WTC11 (cell line): ENCODE results near the gene SLC44A5. TPM values are rescaled to one million over a fixed set of nuclear protein-coding genes. Genes with fewer than 3 reads are reported as not detected.

Experiments used
- ATAC-seq: fragments of 200-7000 bp; cut with Tn5 transposase; 2 replicates; pipeline ENCODE4 v1.10.0; 2021; ENCODE audit warnings: mild to moderate bottlenecking, moderate library complexity
- CTCF ChIA-PET: fragments of 300-600 bp; sonication (Branson Sonifier 250); formaldehyde crosslinking; loops from one replicate; lab custom pipeline; 2021; ENCODE audit warnings: antibody characterized with exemption; lab: Charles Lee
- POLR2A ChIA-PET: fragments of 350-600 bp; sonication (Branson Sonifier 250); formaldehyde crosslinking; loops from one replicate; lab custom pipeline; 2021; ENCODE audit warnings: antibody characterized with exemption; lab: Charles Lee
- DNase-seq: peaks from one replicate; pipeline ENCODE4 v3.0.0; 2021; ENCODE audit warnings: low spot score
- H3K27ac Mint-ChIP-seq: 2 replicates; pipeline ENCODE4 v1.8.0; 2021; ENCODE audit warnings: mixed read lengths
- H3K27me3 Mint-ChIP-seq: 2 replicates; pipeline ENCODE4 v1.8.0; 2021; ENCODE audit warnings: low read depth, mild to moderate bottlenecking, moderate library complexity, mixed read lengths
- H3K36me3 Mint-ChIP-seq: 2 replicates; pipeline ENCODE4 v1.8.0; 2021; ENCODE audit warnings: mixed read lengths
- H3K4me1 Mint-ChIP-seq: 2 replicates; pipeline ENCODE4 v1.8.0; 2022; ENCODE audit warnings: mixed read lengths
- H3K4me3 Mint-ChIP-seq: 2 replicates; pipeline ENCODE4 v1.8.0; 2021; ENCODE audit warnings: mild to moderate bottlenecking, moderate library complexity, mixed read lengths
- H3K9me3 Mint-ChIP-seq: 2 replicates; pipeline ENCODE4 v1.8.0; 2021; ENCODE audit warnings: mixed read lengths
- ATF1 ChIP-seq: sonication (generic); formaldehyde crosslinking; IDR thresholded peaks from 2 replicates; pipeline ENCODE4 v1.8.1; 2023; ENCODE audit warnings: mild to moderate bottlenecking, moderate library complexity, missing genetic modification reagents
- CBFB ChIP-seq: sonication (generic); formaldehyde crosslinking; IDR thresholded peaks from 2 replicates; pipeline ENCODE4 v1.8.1; 2022; ENCODE audit warnings: mild to moderate bottlenecking, low read depth, missing genetic modification reagents
- E2F5 ChIP-seq: sonication (generic); formaldehyde crosslinking; IDR thresholded peaks from 2 replicates; pipeline ENCODE4 v1.8.1; 2022; ENCODE audit warnings: mild to moderate bottlenecking, moderate library complexity, missing genetic modification reagents
- ERG ChIP-seq: fragments of 250-450 bp; sonication (Bioruptor Pico); IDR thresholded peaks from 2 replicates; pipeline ENCODE4 v1.8.0; 2021; ENCODE audit warnings: mild to moderate bottlenecking
- GABPB1 ChIP-seq: sonication (generic); formaldehyde crosslinking; IDR thresholded peaks from 2 replicates; pipeline ENCODE4 v1.8.1; 2023; ENCODE audit warnings: mild to moderate bottlenecking, missing genetic modification reagents
- GTF2I ChIP-seq: fragments of 250-450 bp; sonication (Bioruptor Pico); conservative IDR thresholded peaks from 2 replicates; pipeline ENCODE4 v1.4.0; 2021; ENCODE audit warnings: mild to moderate bottlenecking
- HMGXB4 ChIP-seq: sonication (generic); formaldehyde crosslinking; IDR thresholded peaks from 2 replicates; pipeline ENCODE4 v1.8.1; 2023; ENCODE audit warnings: mild to moderate bottlenecking, moderate library complexity, missing genetic modification reagents
- IRF2 ChIP-seq: sonication (generic); formaldehyde crosslinking; IDR thresholded peaks from 2 replicates; pipeline ENCODE4 v1.8.0; 2022; ENCODE audit warnings: low read depth, missing genetic modification reagents, borderline replicate concordance
- JUN ChIP-seq: sonication (generic); formaldehyde crosslinking; IDR thresholded peaks from 2 replicates; pipeline ENCODE4 v1.8.0; 2023; ENCODE audit warnings: mild to moderate bottlenecking, missing genetic modification reagents
- MAX ChIP-seq: sonication (generic); formaldehyde crosslinking; IDR thresholded peaks from 2 replicates; pipeline ENCODE4 v1.8.0; 2022; ENCODE audit warnings: mild to moderate bottlenecking, missing genetic modification reagents
- MYBL2 ChIP-seq: sonication (generic); formaldehyde crosslinking; IDR thresholded peaks from 2 replicates; pipeline ENCODE4 v1.8.1; 2023; ENCODE audit warnings: mild to moderate bottlenecking, moderate library complexity, missing genetic modification reagents
- PREB ChIP-seq: sonication (generic); formaldehyde crosslinking; IDR thresholded peaks from 2 replicates; pipeline ENCODE4 v1.8.1; 2022; ENCODE audit warnings: mild to moderate bottlenecking, missing genetic modification reagents, moderate library complexity, borderline replicate concordance
- PRRX2 ChIP-seq: fragments of 250-450 bp; sonication (Bioruptor Pico); IDR thresholded peaks from 2 replicates; pipeline ENCODE4 v1.8.0; 2021; ENCODE audit warnings: mild to moderate bottlenecking
- SMAD4 ChIP-seq: sonication (generic); formaldehyde crosslinking; IDR thresholded peaks from 2 replicates; pipeline ENCODE4 v1.8.0; 2022; ENCODE audit warnings: mild to moderate bottlenecking, missing genetic modification reagents
- STAT6 ChIP-seq: sonication (generic); formaldehyde crosslinking; conservative IDR thresholded peaks from 2 replicates; pipeline ENCODE4 v1.8.1; 2023; ENCODE audit warnings: mild to moderate bottlenecking, low read depth, missing genetic modification reagents, moderate library complexity
- TEAD4 ChIP-seq: sonication (generic); formaldehyde crosslinking; IDR thresholded peaks from 2 replicates; pipeline ENCODE4 v1.8.0; 2022; ENCODE audit warnings: mild to moderate bottlenecking, missing genetic modification reagents
- ZBTB21 ChIP-seq: sonication (generic); formaldehyde crosslinking; IDR thresholded peaks from 2 replicates; pipeline ENCODE4 v1.8.1; 2023; ENCODE audit warnings: mild to moderate bottlenecking, missing genetic modification reagents, borderline replicate concordance
- ZNF138 ChIP-seq: sonication (generic); formaldehyde crosslinking; conservative IDR thresholded peaks from 2 replicates; pipeline ENCODE4 v1.8.1; 2022; ENCODE audit warnings: mild to moderate bottlenecking, moderate library complexity, missing genetic modification reagents
- ZNF263 ChIP-seq: sonication (generic); formaldehyde crosslinking; IDR thresholded peaks from 2 replicates; pipeline ENCODE4 v1.8.1; 2022; ENCODE audit warnings: low read depth, mild to moderate bottlenecking, moderate library complexity, missing genetic modification reagents
- ZNF671 ChIP-seq: fragments of 250-450 bp; sonication (Bioruptor Pico); IDR thresholded peaks from 2 replicates; pipeline ENCODE4 v1.8.0; 2021; ENCODE audit warnings: mild to moderate bottlenecking
- total RNA-seq: library from RNA; stranded (reverse); gene quantifications from 3 replicates; pipeline ENCODE4 v1.2.3, GENCODE V29; 2021

The SLC44A5 gene
- total RNA-seq, 1 experiment from 2014 or later = 1.8 TPM

GRCh38 chr1:75305061-75305460, 305.9 kb downstream of the SLC44A5 start (continued):
- TF ChIP-seq PREB (CRISPR knock-in tag) (no peak), TEAD4 (CRISPR knock-in tag) (no peak), CBFB (CRISPR knock-in tag) (no peak), HMGXB4 (no peak), ZNF671 (CRISPR knock-in tag) (no peak), IRF2 (no peak)

GRCh38 chr1:75293270-75293669, 317.6 kb downstream of the SLC44A5 start:
- Mint-ChIP-seq H3K4me3 (no peak overlapping the region), H3K4me1 (no peaks in the 10 kb centered on the region), H3K27ac (no peak overlapping the region), H3K9me3 (no peaks in the 10 kb centered on the region), H3K36me3 (no peaks in the 10 kb centered on the region), H3K27me3 (no peaks in the 10 kb centered on the region)
- CTCF ChIA-PET = no interaction called here
- no peak for TF ChIP-seq GTF2I
- ATAC-seq (no peak), DNase-seq (no peak)
- POLR2A ChIA-PET = no interaction called here

GRCh38 chr1:75292013-75292412, 318.9 kb downstream of the SLC44A5 start:
- Mint-ChIP-seq H3K4me1 (no peaks in the 10 kb centered on the region), H3K27ac (no peak overlapping the region), H3K27me3 (no peaks in the 10 kb centered on the region), H3K36me3 (no peaks in the 10 kb centered on the region), H3K9me3 (no peaks in the 10 kb centered on the region), H3K4me3 (no peak overlapping the region)
- POLR2A ChIA-PET = no interaction called here
- TF ChIP-seq ZNF263 (CRISPR knock-in tag) (no peak), ZBTB21 (CRISPR knock-in tag) (no peak), MAX (CRISPR knock-in tag) (no peak), PRRX2 (CRISPR knock-in tag) (no peak), ATF1 (CRISPR knock-in tag) (no peak), MYBL2 (CRISPR knock-in tag) (no peak), SMAD4 (CRISPR knock-in tag) (no peak), STAT6 (no peak), GTF2I (no peak), E2F5 (CRISPR knock-in tag) (no peak), GABPB1 (CRISPR knock-in tag) (no peak), CBFB (CRISPR knock-in tag) (no peak), ZNF138 (CRISPR knock-in tag) (no peak), ERG (no peak), JUN (no peak)
- ATAC-seq (no peak), DNase-seq (no peak)
- CTCF ChIA-PET = no interaction called here
